ENCODE results near the gene PAPPA2.

GRCh38 chr1:176515310-176515709, 52.3 kb downstream of the PAPPA2 start:
- TF ChIP-seq CTCF (IDR thresholded peaks at IDR 0.05; ENCODE audit: low read depth, low read length) (no peak), EZH2phosphoT487 (IDR thresholded peaks at IDR 0.05; ENCODE audit: low read depth) (no peak)

Measured in OCI-LY3 (cell line).